ENCODE measurements around the gene CD2. TPM values are rescaled to one million over a fixed set of nuclear protein-coding genes. Genes with fewer than 3 reads are reported as not detected.

CD2 gene
- total and polyA plus RNA-seq, 2 donors, result 1.4 to 2.3 TPM

- 76% methylated on average over 2 of the region's 2 CpGs for WGBS
- no peak overlapping the region for H3K4me3 ChIP-seq (ENCODE audit: low read depth, low read length)
- no peaks in the 10 kb centered on the region for H3K36me3 ChIP-seq (ENCODE audit: insufficient read depth)
- DNase-seq (ENCODE audit: extremely low spot score), result no peak
- no peak overlapping the region for H3K27ac ChIP-seq (ENCODE audit: low read depth)
- H3K4me1 ChIP-seq (ENCODE audit: insufficient read depth), result no peaks in the 10 kb centered on the region
Observed at GRCh38 chr1:116793357-116793935, 39.2 kb downstream of the CD2 start.

DNA sequence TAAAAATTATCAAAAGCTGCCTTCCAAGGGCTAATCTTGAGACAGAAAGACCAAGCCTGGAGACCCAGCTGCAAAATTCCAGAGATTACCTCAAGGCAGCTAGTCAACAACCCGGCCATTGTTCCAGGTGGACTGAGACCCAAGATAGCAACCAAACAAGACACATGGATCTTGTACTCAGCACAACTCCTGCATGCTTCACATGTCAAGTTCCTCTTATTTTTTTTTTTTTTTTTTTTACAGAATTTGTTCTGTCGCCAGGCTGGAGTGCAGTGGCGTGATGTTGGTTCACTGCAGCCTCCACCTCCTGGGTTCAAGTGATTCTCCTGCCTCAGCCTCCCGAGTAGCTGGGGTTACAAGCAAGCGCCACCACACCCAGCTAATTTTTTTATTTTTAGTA is 40.1 kb downstream of the CD2 start:
- Histone ChIP-seq H3K36me3 (ENCODE audit: insufficient read depth) (no peaks in the 10 kb centered on the region), H3K27ac (ENCODE audit: low read depth) (no peak overlapping the region), H3K4me1 (ENCODE audit: insufficient read depth) (no peaks in the 10 kb centered on the region), H3K4me3 (ENCODE audit: low read depth, low read length) (no peak overlapping the region)
- 88% methylated on average over 5 of the region's 5 CpGs for WGBS
- DNase-seq (ENCODE audit: extremely low spot score), result no peak

DNA sequence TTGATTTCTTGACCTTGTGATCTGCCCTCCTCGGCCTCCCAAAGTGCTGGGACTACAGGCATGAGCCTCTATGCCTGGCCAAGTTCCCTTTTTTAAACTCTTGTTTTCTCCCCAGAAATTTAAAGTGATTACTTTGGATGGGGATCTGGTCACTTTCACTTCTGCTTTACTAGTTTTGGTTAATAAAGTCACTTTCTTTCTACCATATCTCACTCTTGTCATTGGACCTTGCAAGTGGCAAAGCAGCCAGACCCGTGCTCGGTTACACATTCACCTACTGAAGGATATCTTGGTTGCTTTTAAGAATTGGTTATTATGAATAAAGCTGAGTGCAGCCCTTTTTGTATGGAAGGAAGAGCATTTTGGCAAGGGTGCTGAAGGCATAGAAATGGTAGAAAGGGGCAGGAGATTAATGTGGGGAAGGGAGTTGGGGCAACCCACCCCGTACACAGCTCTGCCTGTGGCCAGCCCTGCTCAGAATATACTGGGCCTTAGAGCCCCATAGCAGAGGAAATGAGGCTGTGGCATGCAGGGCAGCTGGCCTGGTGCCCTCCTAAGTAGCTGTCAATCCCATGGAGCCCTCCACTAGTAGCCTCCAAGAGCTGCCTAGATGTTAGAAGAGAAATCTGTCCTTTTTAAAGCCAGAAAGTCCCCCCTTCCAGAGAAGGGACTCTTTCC is 40.7 kb downstream of the CD2 start:
- WGBS, result 81% methylated on average over 4 of the region's 4 CpGs
- no peak overlapping the region for H3K27ac ChIP-seq (ENCODE audit: low read depth)

GRCh38 chr1:116795482-116795829 is 41.2 kb downstream of the CD2 start:
- Histone ChIP-seq H3K36me3 (ENCODE audit: insufficient read depth) (no peaks in the 10 kb centered on the region), H3K4me3 (ENCODE audit: low read depth, low read length) (no peak overlapping the region), H3K4me1 (ENCODE audit: insufficient read depth) (no peaks in the 10 kb centered on the region), H3K27ac (ENCODE audit: low read depth) (no peak overlapping the region)
- over 99% methylated on average over 3 of the region's 3 CpGs for WGBS
- DNase-seq (ENCODE audit: extremely low spot score), result no peak

More for the DNA sequence above, 40.7 kb downstream of the CD2 start:
- H3K36me3 ChIP-seq (ENCODE audit: insufficient read depth), result no peaks in the 10 kb centered on the region
- no peak overlapping the region for H3K4me3 ChIP-seq (ENCODE audit: low read depth, low read length)
- no peaks in the 10 kb centered on the region for H3K4me1 ChIP-seq (ENCODE audit: insufficient read depth)
- DNase-seq (ENCODE audit: extremely low spot score), result no peak

DNA sequence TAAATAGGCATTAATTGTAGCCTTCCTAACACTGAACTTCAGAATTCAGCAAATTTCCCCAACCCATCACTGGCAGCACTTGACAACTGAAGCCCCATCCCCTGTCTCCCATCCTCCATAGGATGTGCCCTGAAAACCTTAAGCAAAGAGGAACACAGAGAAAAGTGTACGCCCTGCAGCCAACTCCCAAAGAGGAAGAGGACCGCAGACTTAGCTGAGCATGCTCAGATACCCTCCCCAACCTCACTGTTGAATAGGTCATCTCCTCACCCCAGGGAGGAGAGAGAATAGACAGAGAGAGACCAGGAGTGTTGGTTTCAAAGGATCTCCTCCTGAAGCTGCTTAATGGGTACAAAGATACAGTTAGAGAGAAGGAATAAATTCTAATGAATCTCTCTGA is 50.5 kb downstream of the CD2 start:
- no peak for DNase-seq (ENCODE audit: extremely low spot score)
- H3K4me3 ChIP-seq (ENCODE audit: low read depth, low read length), result peak overlapping the region; percentile 2
- WGBS, result 79% methylated on average over 2 of the region's 2 CpGs
- H3K27ac ChIP-seq (ENCODE audit: low read depth), result no peak overlapping the region
- H3K36me3 ChIP-seq (ENCODE audit: insufficient read depth), result no peaks in the 10 kb centered on the region
- H3K4me1 ChIP-seq (ENCODE audit: insufficient read depth), result no peaks in the 10 kb centered on the region

- H3K4me3 ChIP-seq (ENCODE audit: low read depth, low read length), result no peak overlapping the region
- H3K27ac ChIP-seq (ENCODE audit: low read depth), result no peak overlapping the region
- WGBS, result 64% methylated on average over 2 of the region's 2 CpGs
- no peaks in the 10 kb centered on the region for H3K4me1 ChIP-seq (ENCODE audit: insufficient read depth)
- H3K36me3 ChIP-seq (ENCODE audit: insufficient read depth), result no peaks in the 10 kb centered on the region
- no peak for DNase-seq (ENCODE audit: extremely low spot score)
Observed at GRCh38 chr1:116805398-116805797, 51.2 kb downstream of the CD2 start.

DNA sequence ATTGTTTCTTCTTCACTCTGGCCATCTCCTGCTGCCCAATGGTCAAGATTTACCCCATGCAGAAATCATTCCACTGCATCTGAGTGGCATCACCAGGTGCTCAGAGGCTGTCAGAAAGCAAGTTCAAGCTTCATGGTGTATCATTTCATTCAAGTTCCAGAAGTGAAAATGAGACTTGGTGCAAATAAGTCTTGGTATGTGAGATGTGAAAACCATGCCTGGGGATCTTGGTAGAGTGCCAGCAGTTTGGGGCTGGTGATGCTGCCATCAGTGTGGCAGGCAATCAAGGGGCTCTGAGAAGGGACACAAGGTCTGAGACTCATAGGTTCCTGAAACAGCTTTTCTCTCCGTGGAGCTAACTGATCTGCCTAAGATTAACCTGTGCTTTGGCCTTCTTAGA is 52.0 kb downstream of the CD2 start:
- no peak overlapping the region for H3K27ac ChIP-seq (ENCODE audit: low read depth)
- H3K4me1 ChIP-seq (ENCODE audit: insufficient read depth), result no peaks in the 10 kb centered on the region
- WGBS, result 73% methylated on average over 1 of the region's 1 CpG
- no peak for DNase-seq (ENCODE audit: extremely low spot score)
- no peaks in the 10 kb centered on the region for H3K36me3 ChIP-seq (ENCODE audit: insufficient read depth)
- peak overlapping the region; percentile 18 for H3K4me3 ChIP-seq (ENCODE audit: low read depth, low read length)

GRCh38 chr1:116806671-116807070 is 52.4 kb downstream of the CD2 start:
- DNase-seq (ENCODE audit: extremely low spot score), result no peak
- Histone ChIP-seq H3K4me3 (ENCODE audit: low read depth, low read length) (no peak overlapping the region), H3K36me3 (ENCODE audit: insufficient read depth) (no peaks in the 10 kb centered on the region), H3K4me1 (ENCODE audit: insufficient read depth) (no peaks in the 10 kb centered on the region), H3K27ac (ENCODE audit: low read depth) (no peak overlapping the region)
- WGBS, result 93% methylated on average over 4 of the region's 4 CpGs

GRCh38 chr1:116807394-116808199 is 53.4 kb downstream of the CD2 start:
- 79% methylated on average over 16 of the region's 16 CpGs for WGBS
- Histone ChIP-seq H3K4me1 (ENCODE audit: insufficient read depth) (no peaks in the 10 kb centered on the region), H3K36me3 (ENCODE audit: insufficient read depth) (no peaks in the 10 kb centered on the region), H3K4me3 (ENCODE audit: low read depth, low read length) (no peak overlapping the region), H3K27ac (ENCODE audit: low read depth) (peak overlapping the region; percentile 29)
- DNase-seq (ENCODE audit: extremely low spot score), result no peak

DNA sequence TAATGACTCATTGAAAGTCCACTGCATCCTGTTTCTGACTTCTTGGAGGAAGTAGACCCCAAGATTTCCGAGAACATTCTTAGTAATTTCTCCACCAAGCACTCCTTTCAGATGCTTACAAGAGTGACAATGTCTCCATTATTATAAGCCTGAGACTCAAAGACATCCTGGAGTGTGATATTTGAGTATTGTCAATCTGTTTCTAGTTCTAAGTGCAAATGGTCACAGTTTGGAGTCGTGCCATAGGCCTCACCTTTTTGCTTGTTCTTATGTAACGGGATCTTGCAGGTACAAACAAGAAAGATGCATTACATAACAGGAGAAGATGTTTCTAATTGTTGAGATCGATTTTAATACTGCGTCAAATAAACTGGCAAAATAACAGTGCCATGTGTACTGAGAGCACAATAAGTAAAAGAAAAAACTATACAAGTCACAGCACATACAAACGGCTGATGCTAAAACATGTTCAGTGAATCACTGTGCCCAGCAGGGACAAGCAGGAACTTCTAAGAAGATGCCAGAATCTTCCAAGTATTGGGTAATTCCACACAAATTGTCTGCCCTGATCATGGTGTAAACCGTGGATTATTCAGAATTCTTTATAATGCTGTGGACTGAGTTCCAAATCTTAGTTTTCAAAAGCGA is 54.1 kb downstream of the CD2 start:
- H3K4me1 ChIP-seq (ENCODE audit: insufficient read depth), result no peaks in the 10 kb centered on the region
- no peak for DNase-seq (ENCODE audit: extremely low spot score)
- H3K27ac ChIP-seq (ENCODE audit: low read depth), result no peak overlapping the region
- H3K36me3 ChIP-seq (ENCODE audit: insufficient read depth), result no peaks in the 10 kb centered on the region
- 75% methylated on average over 8 of the region's 8 CpGs for WGBS
- H3K4me3 ChIP-seq (ENCODE audit: low read depth, low read length), result no peak overlapping the region

DNA sequence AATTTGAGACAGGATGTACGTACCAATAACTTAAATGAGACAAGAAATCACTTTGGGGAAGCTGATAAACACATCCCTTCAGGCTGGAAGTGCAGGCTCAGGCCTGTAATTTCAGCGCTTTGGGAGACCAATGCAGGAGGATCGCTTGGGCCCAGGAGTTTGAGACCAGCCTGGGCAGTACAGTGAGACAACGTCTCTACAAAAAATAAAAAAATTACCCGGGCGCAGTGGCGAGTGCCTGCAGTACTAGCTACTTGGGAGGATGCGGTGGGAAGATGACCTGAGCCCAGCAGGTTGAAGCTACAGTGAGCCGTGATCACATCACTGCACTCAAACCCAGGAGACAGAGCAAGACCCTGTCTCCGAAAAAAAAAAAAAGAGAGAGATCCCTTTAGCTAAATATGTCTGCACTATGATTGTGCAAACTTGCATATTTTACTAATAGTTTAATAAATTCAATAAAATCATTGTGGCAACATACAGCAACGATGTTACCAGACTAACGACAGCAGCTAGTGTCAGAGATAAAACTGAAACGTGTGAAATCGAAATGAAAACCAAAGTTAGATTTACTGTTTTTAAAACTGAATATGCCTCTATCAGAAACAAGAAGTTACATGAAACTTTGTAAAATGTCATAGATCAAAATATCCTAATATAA is 54.7 kb downstream of the CD2 start:
- no peak overlapping the region for H3K4me3 ChIP-seq (ENCODE audit: low read depth, low read length)
- no peak for DNase-seq (ENCODE audit: extremely low spot score)
- H3K27ac ChIP-seq (ENCODE audit: low read depth), result no peak overlapping the region
- 85% methylated on average over 14 of the region's 14 CpGs for WGBS
- H3K4me1 ChIP-seq (ENCODE audit: insufficient read depth), result no peaks in the 10 kb centered on the region
- H3K36me3 ChIP-seq (ENCODE audit: insufficient read depth), result no peaks in the 10 kb centered on the region

- Histone ChIP-seq H3K36me3 (ENCODE audit: insufficient read depth) (no peaks in the 10 kb centered on the region), H3K4me1 (ENCODE audit: insufficient read depth) (no peaks in the 10 kb centered on the region), H3K4me3 (ENCODE audit: low read depth, low read length) (no peak overlapping the region), H3K27ac (ENCODE audit: low read depth) (no peak overlapping the region)
- 99% methylated on average over 1 of the region's 1 CpG for WGBS
- no peak for DNase-seq (ENCODE audit: extremely low spot score)
Observed at GRCh38 chr1:116811321-116811720, 57.1 kb downstream of the CD2 start.

- Histone ChIP-seq H3K27ac (ENCODE audit: low read depth) (no peak overlapping the region), H3K4me1 (ENCODE audit: insufficient read depth) (no peaks in the 10 kb centered on the region), H3K4me3 (ENCODE audit: low read depth, low read length) (no peak overlapping the region), H3K36me3 (ENCODE audit: insufficient read depth) (no peaks in the 10 kb centered on the region)
- 79% methylated on average over 4 of the region's 4 CpGs for WGBS
- no peak for DNase-seq (ENCODE audit: extremely low spot score)
Observed at GRCh38 chr1:116814926-116815723, 60.9 kb downstream of the CD2 start.
